HG03442 (cell line): ENCODE measurements around the gene RAB7B.
"Not testable (repeated sequence)": the region's sequence is repeated elsewhere in the genome, so short reads cannot be mapped to it uniquely, and the experiment has no call there.

Experiments
- ATAC-seq: cut with Tn5 transposase; IDR thresholded peaks from one replicate; pipeline ENCODE4 v1.9.1; 2021; ENCODE audit warnings: mild to moderate bottlenecking, moderate library complexity; ENCODE audit not compliant: unreplicated experiment

The RAB7B gene

GRCh38 chr1:205998457-205999241 is 4.5 kb downstream of the RAB7B start:
- ATAC-seq: no peak

GRCh38 chr1:205996641-205997040 is 6.6 kb downstream of the RAB7B start:
- ATAC-seq: not testable (repeated sequence)

DNA sequence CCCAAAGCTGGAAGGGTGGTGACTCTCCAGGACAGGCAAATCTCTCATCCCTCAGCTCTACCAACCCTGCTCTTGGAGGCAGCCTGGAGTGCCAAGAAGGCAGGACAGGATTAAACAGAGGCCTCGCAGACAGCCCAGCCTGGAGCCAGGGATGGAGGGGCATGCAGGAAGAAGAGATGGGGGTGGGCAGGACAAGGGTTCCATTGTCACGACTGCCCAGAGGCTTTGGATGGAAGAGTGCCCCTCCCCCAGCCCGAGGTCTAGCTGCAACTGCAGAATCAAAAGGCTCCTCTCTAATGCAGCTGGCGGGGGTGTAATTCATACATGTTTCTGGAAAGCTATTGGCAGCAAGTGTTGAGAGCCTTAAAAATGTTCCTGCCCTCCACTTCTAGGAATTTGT is 8.8 kb downstream of the RAB7B start:
- no peak for ATAC-seq

GRCh38 chr1:205993068-205993467 is 10.1 kb downstream of the RAB7B start:
- no peak for ATAC-seq

GRCh38 chr1:205992218-205992882 is 10.8 kb downstream of the RAB7B start:
- no peak for ATAC-seq

DNA sequence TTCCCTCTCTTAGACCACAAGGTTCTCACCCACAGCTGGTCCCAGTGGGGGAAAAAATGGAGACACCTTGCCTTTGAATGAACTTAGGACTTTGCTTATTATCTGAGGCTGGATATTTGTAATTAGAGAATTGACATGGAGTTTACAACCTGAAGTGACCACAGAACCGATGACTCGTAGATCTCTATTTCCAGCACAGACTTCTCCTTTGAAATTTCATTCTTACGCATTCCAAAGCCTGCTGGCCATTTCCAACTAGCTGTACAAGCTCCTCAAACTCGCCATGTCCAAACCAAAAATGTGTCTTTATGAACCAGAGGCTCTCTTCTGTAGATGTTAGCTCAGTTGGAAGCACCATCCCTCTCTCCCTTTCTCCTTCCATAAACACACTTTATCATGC is 12.0 kb downstream of the RAB7B start:
- ATAC-seq: no peak

- no peak for ATAC-seq
Measured at GRCh38 chr1:205990226-205990625, 13.0 kb downstream of the RAB7B start.

DNA sequence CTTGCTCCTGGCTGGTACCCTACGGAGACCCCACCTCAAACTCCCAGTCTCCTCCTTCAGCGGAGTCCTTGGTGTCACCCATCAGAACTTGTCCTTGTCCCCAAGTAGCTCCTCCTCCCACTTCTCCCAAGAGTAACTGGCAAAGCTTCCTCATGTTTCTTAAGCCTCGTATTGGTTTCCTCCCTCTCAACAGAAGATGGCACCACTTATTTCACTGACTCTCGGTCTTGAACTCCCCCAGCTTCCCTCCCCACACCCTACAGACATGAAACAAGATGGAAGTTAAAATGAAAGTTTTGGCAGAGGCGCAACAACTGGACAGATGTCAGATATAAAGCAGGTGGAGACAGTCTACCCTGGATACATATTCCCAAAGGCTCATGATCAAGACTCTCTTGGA is 13.4 kb downstream of the RAB7B start:
- no peak for ATAC-seq

GRCh38 chr1:205988585-205988995 is 14.6 kb downstream of the RAB7B start:
- ATAC-seq: no peak

GRCh38 chr1:205986861-205987260 is 16.3 kb downstream of the RAB7B start:
- no peak for ATAC-seq

DNA sequence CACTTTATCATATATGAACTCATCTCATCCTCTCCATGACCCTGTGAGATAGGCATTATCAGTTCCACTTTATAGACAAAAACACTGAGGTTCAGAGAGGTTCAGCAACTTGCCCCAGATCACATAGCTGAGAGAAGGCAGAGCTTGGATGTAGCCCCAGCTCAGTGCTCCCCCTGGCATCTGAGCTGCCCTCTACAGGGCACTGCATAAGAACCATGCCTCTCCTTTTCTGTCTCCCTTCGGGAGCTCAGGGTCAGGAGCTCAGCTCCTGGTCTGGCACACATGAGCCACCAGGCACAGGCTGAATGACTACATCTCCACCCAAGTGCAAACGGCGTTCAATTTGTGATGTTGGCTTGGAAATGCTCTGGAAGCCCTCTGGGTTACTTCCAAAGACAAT is 16.9 kb downstream of the RAB7B start:
- no peak for ATAC-seq

DNA sequence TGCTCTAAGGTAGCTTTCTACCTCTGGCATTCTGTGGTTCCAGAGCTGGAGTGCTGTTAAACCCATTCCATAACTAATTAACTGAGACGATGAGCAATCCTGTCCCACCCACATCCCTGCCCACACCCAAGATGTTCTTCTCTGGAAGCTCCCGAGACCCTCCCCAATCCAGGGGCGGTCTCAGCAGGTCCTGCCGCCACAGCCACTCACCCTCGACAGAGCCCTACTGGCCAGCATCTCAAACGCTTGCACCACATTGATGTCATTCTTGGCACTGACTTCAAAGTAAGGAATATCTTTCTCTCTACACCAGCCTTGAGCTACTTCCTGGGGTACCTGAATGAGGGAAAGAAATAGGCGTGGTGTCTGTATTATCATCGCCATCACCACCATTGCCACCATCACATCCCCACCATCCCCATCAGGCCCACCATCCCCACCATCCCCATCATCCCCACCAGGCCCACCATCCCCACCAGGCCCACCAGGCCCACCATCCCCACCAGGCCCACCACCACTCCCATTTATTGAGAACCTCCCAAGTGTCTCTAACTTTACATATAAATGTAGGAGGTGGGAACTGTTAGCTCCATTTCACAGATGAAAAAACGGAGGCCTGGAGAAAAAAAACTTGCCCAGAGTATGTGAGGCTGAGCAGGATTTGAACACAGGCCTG is 17.7 kb downstream of the RAB7B start:
- no peak for ATAC-seq

DNA sequence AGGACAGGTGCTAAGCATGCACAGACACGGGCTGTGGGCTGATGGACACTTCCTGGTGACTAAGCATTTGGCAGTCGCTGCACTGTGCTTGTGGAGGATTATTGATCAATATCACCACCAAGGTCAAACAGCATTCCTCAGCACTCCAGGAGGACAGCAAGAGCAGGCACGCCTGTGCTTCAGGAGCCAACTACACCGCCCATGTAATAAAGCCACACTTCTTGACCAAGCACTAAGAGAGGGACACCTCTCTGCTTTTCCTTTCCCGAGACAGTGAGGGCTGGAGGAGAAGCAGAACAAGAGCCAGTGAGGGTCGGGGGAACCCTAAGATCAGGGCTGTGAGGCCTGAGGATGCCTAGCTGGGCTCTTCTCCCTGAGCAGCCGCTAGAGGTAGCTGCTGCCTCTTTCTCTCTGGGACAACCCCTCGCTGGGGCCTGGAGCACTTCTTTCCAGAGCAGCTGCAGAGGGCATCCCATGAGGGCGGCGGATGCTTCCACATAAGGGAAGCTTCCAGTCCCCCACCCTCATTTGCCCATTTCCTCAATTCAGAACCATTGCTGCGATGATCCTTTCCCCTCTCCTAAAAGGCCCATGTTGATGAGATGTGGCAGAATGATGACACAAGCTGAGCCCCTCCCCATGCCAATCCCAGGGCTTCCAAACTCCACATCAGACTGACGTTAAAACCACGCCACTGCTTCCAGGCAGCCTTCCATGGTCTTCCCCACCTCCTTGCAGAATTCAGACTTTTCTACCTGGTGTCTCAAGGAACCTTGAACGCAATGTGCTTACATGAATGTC is 19.1 kb downstream of the RAB7B start:
- no peak for ATAC-seq

DNA sequence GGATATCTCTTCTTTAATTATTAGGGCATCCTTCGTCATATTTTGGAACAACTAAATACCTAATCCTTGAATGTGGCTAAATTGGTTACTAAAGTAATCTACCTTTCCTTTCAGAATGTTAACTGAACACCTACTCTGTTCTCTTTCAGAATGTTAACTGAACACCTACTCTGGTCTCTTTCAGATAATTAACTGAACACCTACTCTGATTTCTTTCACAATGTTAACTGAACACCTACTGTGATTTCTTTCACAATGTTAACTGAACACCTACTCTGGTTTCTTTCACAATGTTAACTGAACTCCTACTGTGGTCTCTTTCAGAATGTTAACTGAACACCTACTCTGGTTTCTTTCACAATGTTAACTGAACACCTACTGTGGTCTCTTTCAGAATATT is 21.9 kb downstream of the RAB7B start:
- no peak for ATAC-seq

GRCh38 chr1:205980237-205980870 is 22.8 kb downstream of the RAB7B start:
- no peak for ATAC-seq

DNA sequence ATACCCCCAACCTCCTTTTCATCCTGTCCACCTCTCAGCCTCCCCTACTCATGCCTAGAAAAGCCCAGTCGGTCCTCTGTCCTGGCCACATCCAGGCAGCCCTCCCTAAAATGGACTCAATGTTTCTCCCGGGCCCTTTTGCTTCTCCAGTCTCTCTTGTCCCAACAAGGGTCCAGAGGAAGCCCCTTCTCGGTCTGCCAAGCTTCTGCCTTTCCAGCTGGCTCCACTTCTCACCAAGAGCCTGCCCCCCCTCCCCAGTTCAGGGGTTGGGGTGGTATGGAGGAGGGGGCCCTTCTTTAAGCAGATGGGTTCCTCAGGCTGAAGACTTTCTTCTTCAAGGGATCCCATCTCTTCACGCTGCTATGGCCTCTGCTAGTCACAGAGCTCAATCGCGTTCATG is 23.9 kb downstream of the RAB7B start:
- no peak for ATAC-seq

GRCh38 chr1:205978676-205979075 is 24.5 kb downstream of the RAB7B start:
- ATAC-seq: no peak

DNA sequence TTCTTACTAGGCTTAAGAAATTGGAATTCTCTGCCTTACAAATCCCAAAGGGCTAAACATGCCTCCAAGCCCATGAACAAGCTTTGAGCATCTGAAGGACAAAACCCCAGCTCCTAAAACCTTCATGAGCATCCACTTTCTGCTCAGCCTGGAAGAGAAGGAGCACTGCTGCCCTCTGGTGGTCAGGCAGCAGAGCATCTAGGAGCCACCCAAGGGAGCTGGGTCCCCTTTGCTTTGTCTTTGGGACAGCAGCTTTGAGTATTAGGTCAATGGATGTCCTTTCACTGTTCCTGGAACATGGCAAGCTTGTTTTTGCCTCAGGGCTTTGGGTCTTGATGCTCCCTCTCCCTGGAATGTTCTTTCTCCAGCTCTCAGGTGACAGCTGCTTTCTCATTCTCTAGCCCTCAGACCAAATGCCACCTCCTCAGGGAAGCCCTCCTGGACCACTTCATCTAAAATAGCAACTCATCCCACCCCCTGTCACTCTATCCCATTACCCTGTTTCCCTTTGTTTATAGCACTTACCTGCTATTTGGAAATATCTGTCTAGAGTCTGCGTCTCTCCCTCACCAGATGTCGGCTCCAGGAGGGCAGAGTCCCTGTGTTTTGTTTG is 25.7 kb downstream of the RAB7B start:
- no peak for ATAC-seq

DNA sequence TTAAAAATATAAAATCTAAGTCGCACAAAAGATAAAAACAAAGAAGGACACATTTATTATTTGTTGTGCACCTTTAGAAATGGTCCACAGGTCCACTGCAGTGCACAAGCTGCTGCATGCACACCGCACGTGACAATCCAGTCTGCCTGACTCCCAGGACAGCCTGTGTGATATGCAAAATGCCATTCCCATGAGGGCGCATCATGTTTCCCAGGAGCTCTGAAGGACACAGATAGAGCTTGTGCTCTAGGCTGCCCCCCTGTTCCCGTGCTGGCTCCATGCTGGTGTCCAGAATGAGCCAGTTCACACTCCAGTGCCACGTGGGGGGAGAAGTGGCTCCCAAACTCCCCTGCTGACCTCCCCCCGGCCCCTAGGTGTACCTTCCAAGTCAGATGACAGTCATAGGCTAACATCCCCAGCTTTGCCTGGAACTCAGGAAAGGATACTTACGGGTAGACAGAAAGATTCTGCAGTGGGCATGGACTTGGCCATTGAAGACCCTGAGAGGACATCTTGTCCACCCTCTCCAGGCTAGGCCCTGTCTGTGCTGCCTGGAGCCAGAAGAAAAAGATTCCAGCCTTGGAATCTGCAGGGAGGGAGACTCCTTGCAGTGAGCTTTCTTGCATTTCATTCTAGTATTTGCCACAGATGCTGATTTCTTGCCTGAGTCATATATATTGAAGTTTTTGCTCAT is 26.3 kb downstream of the RAB7B start:
- ATAC-seq: no peak

DNA sequence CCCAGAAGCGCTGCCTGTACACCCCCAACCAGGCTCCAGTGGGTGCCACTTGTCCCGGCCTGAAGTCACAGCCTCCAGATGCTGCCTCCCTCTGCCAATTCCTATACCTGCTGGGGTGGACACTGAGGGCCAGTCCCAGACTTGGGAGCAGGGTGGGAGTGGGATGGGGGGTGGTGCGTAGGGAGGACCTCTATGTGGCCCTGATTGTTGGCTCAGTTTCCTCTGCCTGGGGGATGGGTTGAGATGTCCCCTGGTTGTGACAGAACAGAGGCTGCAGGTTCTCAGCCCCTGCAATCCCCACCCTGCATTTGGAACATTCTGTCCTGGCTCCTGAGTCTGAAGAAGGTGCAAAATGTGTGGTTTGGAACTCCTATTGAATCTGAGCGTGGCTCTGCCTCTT is 27.2 kb downstream of the RAB7B start:
- no peak for ATAC-seq
